ENCODE results near the gene PRKACA.

DNA sequence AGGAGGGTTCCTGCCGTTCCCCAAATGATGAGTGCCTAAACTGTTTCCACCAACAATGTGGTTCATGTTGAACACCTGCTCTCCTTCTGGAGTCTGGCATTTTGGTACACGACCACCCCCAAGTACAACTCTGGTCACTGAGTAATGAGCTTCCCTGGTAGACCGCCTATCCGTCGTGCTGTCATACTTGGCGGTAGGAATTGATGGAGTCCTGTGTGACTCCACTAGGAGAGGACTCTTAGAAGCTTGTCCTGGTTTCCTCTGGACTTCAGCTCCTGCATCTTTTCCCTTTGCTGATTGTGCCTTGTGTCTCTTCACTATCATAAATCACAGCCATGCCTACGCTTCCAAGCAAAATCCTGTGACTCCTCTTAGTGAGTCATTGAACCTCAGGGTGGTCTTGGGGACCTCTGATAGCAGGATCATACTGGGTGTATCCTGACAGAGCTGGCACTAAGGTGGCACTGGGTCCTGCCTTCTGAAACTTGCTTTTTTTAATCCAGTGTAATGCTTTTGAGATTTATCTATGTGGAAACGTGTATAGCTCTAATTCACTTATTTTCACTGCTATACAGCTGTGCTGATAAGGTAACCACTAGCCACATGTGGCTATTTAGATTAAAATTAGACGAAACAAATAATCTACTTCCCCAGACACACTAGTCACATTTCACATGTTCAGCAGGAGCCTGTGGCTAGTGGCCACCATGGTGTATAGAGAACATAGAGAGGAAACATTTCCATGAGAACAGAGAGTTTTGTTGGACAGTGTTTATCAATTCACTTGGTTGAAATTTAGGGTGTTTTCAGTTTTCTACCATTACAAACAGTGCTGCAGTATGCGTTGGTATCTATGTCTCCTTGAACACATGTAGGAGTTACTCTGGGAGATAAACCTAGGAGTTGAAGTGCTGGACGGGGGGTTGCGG lies 25.0 kb upstream of the PRKACA start:
- TF ChIP-seq, protein P1, sequence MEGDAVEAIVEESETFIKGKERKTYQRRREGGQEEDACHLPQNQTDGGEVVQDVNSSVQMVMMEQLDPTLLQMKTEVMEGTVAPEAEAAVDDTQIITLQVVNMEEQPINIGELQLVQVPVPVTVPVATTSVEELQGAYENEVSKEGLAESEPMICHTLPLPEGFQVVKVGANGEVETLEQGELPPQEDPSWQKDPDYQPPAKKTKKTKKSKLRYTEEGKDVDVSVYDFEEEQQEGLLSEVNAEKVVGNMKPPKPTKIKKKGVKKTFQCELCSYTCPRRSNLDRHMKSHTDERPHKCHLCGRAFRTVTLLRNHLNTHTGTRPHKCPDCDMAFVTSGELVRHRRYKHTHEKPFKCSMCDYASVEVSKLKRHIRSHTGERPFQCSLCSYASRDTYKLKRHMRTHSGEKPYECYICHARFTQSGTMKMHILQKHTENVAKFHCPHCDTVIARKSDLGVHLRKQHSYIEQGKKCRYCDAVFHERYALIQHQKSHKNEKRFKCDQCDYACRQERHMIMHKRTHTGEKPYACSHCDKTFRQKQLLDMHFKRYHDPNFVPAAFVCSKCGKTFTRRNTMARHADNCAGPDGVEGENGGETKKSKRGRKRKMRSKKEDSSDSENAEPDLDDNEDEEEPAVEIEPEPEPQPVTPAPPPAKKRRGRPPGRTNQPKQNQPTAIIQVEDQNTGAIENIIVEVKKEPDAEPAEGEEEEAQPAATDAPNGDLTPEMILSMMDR (conservative IDR thresholded peaks at IDR 0.05 in 1 of 2, IDR thresholded peaks at IDR 0.05 in 1 of 2; ENCODE audit: extremely low read depth in 1 of 2, insufficient read depth in 1 of 2, low read depth in 1 of 2, low read length in 2 of 2), result no peak
- no peak for TF ChIP-seq EZH2 (IDR thresholded peaks at IDR 0.05; ENCODE audit: borderline replicate concordance, low read length)
